Activated naive CD4-positive, alpha-beta T cell treated with anti-CD3 and anti-CD28 coated beads, Interleukin-2, amount 10 ng/mL, durations not matched to agents 7 days and 5 days (primary cell): ENCODE measurements around the gene PMS1.

ENCODE experiments used
- CTCF ChIA-PET: fragments of 350-600 bp; sonication (Branson Sonifier 250); formaldehyde crosslinking; loops from one replicate; lab custom pipeline; 2021; ENCODE audit warnings: antibody characterized with exemption; lab: Charles Lee
- DNase-seq: peaks from one replicate; pipeline ENCODE4 v3.0.0-alpha.2; 2020
- H3K27ac Mint-ChIP-seq: one replicate; pipeline ENCODE4 v1.8.0; 2021; ENCODE audit warnings: mild to moderate bottlenecking, moderate library complexity, mixed read lengths
- H3K27me3 Mint-ChIP-seq: one replicate; pipeline ENCODE4 v1.8.0; 2021; ENCODE audit warnings: mild to moderate bottlenecking, mixed read lengths
- H3K36me3 Mint-ChIP-seq: one replicate; pipeline ENCODE4 v1.8.0; 2021; ENCODE audit warnings: mixed read lengths
- H3K4me1 Mint-ChIP-seq: one replicate; pipeline ENCODE4 v1.8.0; 2021; ENCODE audit warnings: mixed read lengths
- H3K4me3 Mint-ChIP-seq: one replicate; pipeline ENCODE4 v1.8.0; 2021; ENCODE audit warnings: mild to moderate bottlenecking, moderate library complexity, mixed read lengths
- H3K9me3 Mint-ChIP-seq: one replicate; pipeline ENCODE4 v1.8.0; 2021; ENCODE audit warnings: mixed read lengths

PMS1 gene

DNA sequence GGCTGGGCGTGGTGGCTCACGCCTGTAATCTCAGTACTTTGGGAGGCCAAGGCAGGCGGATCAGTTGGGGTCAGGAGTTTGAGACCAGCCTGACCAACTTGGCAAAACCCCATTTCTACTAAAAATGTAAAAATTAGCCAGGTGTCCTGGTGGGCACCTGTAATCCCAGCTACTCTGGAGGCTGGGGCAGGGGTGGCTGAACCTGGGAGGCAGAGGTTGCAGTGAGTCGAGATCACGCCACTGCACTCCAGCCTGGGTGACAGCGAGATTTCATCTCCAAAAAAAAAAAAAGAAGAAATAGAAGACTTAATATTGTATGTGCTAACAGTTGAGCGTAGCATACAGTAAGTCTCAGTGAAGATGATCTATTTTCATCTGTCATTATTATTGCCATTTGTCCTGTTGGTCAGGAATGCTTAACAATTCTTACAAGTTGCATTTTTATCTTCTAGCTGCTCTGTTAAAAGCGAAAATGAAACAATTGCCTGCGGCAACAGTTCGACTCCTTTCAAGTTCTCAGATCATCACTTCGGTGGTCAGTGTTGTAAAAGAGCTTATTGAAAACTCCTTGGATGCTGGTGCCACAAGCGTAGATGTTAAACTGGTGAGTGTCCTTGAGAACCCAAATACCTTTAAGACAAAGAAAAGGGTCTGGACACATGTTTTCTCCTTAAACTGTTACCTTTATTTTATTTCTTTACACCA, 7.2 kb downstream of the PMS1 start:
- Mint-ChIP-seq H3K27ac (peak overlapping the region; percentile 24), H3K4me1 (peaks cover 11% of the 10 kb centered on the region), H3K36me3 (peaks cover 28% of the 10 kb centered on the region), H3K9me3 (no peaks in the 10 kb centered on the region), H3K4me3 (no peak overlapping the region), H3K27me3 (no peaks in the 10 kb centered on the region)
- CTCF ChIA-PET = interaction anchor here (0.7 kb wide), 1 partner anchor 100 kb away, joined by 3 read pairs; no protein-coding TSS in a partner anchor
- no peak for DNase-seq

- Mint-ChIP-seq H3K9me3 (no peaks in the 10 kb centered on the region), H3K4me3 (no peak overlapping the region), H3K4me1 (peaks cover 11% of the 10 kb centered on the region), H3K36me3 (peaks cover 32% of the 10 kb centered on the region), H3K27me3 (no peaks in the 10 kb centered on the region), H3K27ac (no peak overlapping the region)
- no peak for DNase-seq
- CTCF ChIA-PET = no interaction called here
Measured at GRCh38 chr2:189794310-189794709, 10.1 kb downstream of the PMS1 start.

DNA sequence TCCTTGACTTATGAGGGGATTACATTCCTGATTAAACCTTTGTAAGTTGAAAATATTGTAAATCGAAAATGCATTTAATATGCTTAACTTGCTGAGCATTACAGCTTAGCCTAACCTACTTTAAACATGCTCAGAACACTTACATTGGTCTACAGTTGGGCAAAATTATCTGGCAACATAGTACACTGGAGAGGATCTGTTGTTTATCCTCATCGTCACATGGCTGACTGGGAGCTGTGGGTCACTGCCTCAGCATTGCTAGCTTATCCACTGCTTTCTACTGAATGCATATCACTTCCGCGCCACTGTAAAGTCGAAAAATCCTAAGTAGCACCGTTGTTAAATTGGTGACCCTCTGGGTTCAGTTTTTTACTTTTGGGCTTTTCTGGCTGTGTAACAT, 13.7 kb downstream of the PMS1 start:
- no peaks in the 10 kb centered on the region for H3K9me3 Mint-ChIP-seq
- H3K4me1 Mint-ChIP-seq = no peaks in the 10 kb centered on the region
- H3K36me3 Mint-ChIP-seq = peaks cover 26% of the 10 kb centered on the region
- DNase-seq = no peak
- no peak overlapping the region for H3K27ac Mint-ChIP-seq
- no peaks in the 10 kb centered on the region for H3K27me3 Mint-ChIP-seq
- H3K4me3 Mint-ChIP-seq = no peak overlapping the region
- CTCF ChIA-PET = interaction anchor here (0.7 to 1.5 kb wide), 3 partner anchors 232 to 478 kb away, joined by 3 to 4 read pairs (median 4); no protein-coding TSS in a partner anchor

- Mint-ChIP-seq H3K9me3 (no peaks in the 10 kb centered on the region), H3K4me3 (no peak overlapping the region), H3K4me1 (no peaks in the 10 kb centered on the region), H3K27ac (no peak overlapping the region), H3K36me3 (peaks cover 22% of the 10 kb centered on the region), H3K27me3 (no peaks in the 10 kb centered on the region)
- CTCF ChIA-PET = interaction anchor here (0.6 to 1.5 kb wide), 11 partner anchors 11 to 520 kb away, joined by 3 to 4 read pairs (median 3); partner anchors contain the start of gene ASNSD1
- no peak for DNase-seq
Measured at GRCh38 chr2:189798312-189799029, 14.2 kb downstream of the PMS1 start.

DNA sequence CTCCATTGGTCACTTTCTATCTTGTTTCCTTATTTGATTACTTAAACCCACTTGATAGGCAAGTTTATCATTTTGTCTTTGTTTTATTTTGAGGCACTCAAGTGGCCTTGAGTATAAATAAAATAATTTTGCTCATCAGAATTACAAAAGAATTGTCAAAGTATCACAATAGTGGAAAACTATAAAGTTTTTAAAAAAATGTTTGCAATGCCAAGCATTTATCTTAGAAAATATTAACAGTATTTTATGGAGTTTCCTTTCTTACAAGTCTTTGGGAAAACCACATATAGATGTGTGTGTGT, 14.7 kb downstream of the PMS1 start:
- Mint-ChIP-seq H3K27ac (no peak overlapping the region), H3K9me3 (no peaks in the 10 kb centered on the region), H3K4me1 (no peaks in the 10 kb centered on the region), H3K36me3 (peaks cover 22% of the 10 kb centered on the region), H3K4me3 (no peak overlapping the region), H3K27me3 (no peaks in the 10 kb centered on the region)
- DNase-seq = no peak
- CTCF ChIA-PET = interaction anchor here (0.7 to 1.5 kb wide), 9 partner anchors 19 to 520 kb away, joined by 3 to 4 read pairs (median 4); partner anchors contain the start of gene ASNSD1

- H3K9me3 Mint-ChIP-seq = no peaks in the 10 kb centered on the region
- H3K4me1 Mint-ChIP-seq = no peaks in the 10 kb centered on the region
- no peaks in the 10 kb centered on the region for H3K27me3 Mint-ChIP-seq
- DNase-seq = no peak
- CTCF ChIA-PET = interaction anchor here (1.4 kb wide), 1 partner anchor 273 kb away, joined by 3 read pairs; no protein-coding TSS in a partner anchor
- H3K27ac Mint-ChIP-seq = peak overlapping the region; percentile 21
- no peak overlapping the region for H3K4me3 Mint-ChIP-seq
- peaks cover 19% of the 10 kb centered on the region for H3K36me3 Mint-ChIP-seq
Measured at GRCh38 chr2:189799531-189799930, 15.3 kb downstream of the PMS1 start.

DNA sequence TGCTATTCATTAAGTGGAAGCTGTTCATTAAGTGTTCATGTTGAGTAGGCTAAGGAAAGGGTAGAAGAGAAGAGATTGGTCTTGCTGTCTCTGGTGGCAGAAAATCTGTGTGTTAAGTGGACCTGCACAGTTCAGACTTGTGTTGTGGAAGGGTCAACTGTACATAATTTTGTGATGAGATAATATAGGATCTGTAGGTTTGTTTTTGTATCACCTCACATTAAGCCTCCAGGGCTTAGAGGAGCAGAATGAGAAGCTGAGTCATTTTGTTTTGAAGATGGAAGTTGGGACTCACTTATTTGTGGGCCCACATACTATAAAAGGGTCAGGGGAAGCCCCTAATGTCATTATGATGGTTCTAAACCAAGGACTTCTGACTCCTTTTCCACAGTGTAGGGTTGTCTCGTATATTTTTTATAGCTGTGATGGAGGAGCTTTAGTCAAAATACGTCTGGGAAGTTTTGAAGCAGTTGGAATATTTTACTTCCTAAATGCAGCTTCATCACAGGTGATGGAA, 18.2 kb downstream of the PMS1 start:
- Mint-ChIP-seq H3K9me3 (no peaks in the 10 kb centered on the region), H3K36me3 (peaks cover 11% of the 10 kb centered on the region), H3K27me3 (no peaks in the 10 kb centered on the region), H3K4me1 (no peaks in the 10 kb centered on the region), H3K27ac (no peak overlapping the region), H3K4me3 (no peak overlapping the region)
- no peak for DNase-seq
- CTCF ChIA-PET = no interaction called here

DNA sequence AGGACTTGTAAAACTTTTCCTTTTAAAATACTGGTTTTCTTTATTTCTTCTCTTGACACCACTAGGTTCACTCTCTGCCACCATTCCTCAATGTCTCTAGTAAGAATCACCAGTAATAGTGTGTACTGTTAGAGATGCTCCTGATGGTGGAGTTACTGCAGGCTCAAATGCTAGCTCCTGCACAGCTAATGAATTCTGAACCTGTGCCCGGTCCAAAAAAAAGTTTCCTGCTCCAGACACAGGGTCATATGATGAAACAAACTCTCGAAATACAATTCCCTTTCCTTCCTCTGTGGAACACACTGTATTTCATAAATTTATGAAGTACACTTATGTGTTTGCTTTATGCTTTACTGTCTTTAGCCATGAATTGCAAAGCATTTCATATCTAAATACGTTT, 19.2 kb downstream of the PMS1 start:
- H3K36me3 Mint-ChIP-seq = peaks cover 7% of the 10 kb centered on the region

GRCh38 chr2:189818249-189819038, 34.2 kb downstream of the PMS1 start:
- Mint-ChIP-seq H3K4me3 (no peak overlapping the region), H3K27ac (no peak overlapping the region), H3K27me3 (no peaks in the 10 kb centered on the region), H3K4me1 (no peaks in the 10 kb centered on the region), H3K9me3 (no peaks in the 10 kb centered on the region), H3K36me3 (peaks cover 30% of the 10 kb centered on the region)
- DNase-seq = no peak
- CTCF ChIA-PET = interaction anchor here (1.3 kb wide), 1 partner anchor 20 kb away, joined by 4 read pairs; no protein-coding TSS in a partner anchor

More for the DNA sequence above, 19.2 kb downstream of the PMS1 start:
- DNase-seq = no peak
- Mint-ChIP-seq H3K27me3 (no peaks in the 10 kb centered on the region), H3K27ac (no peak overlapping the region), H3K4me1 (no peaks in the 10 kb centered on the region), H3K4me3 (no peak overlapping the region), H3K9me3 (no peaks in the 10 kb centered on the region)
- CTCF ChIA-PET = no interaction called here

GRCh38 chr2:189819297-189819704, 35.1 kb downstream of the PMS1 start:
- peaks cover 30% of the 10 kb centered on the region for H3K36me3 Mint-ChIP-seq
- H3K27ac Mint-ChIP-seq = no peak overlapping the region
- CTCF ChIA-PET = interaction anchor here (1.3 kb wide), 1 partner anchor 21 kb away, joined by 4 read pairs; no protein-coding TSS in a partner anchor
- no peak overlapping the region for H3K4me3 Mint-ChIP-seq
- H3K4me1 Mint-ChIP-seq = no peaks in the 10 kb centered on the region
- H3K27me3 Mint-ChIP-seq = no peaks in the 10 kb centered on the region
- no peaks in the 10 kb centered on the region for H3K9me3 Mint-ChIP-seq
- no peak for DNase-seq

- Mint-ChIP-seq H3K4me3 (no peak overlapping the region), H3K27ac (no peak overlapping the region), H3K9me3 (no peaks in the 10 kb centered on the region), H3K27me3 (no peaks in the 10 kb centered on the region), H3K4me1 (no peaks in the 10 kb centered on the region), H3K36me3 (peaks cover 26% of the 10 kb centered on the region)
- DNase-seq = no peak
- CTCF ChIA-PET = no interaction called here
Measured at GRCh38 chr2:189821953-189822748, 37.9 kb downstream of the PMS1 start.

DNA sequence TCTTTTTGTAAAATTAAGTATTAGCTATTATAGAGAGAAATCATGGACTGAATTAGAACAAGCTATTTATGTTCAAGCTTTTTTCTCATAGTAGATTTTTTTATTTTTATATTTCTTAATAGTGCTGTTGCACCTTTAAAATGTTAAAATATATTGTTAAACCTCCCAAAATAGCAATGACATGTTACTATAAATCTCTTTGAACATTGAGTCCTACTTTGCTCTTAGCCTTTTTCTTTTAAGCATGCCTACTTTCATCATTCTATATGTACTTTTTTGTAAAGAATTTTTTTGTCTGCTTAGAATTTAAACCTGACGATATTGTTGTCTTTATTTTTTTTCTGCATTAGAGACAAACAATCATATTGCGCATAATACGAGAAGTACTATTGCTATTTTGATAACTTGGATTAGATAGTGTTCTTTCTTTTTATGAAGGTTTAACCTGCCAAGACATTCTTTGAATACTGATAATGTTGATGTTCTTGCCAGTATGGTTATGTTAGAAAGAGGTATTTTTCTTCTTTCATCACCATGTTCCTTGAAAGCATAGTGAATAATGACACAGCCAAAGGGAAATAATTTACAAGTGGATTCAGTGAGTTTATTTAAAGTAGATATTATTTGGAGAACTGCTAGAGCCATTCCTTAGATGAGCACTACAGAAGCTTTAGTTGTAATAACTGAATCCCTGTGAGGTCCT, 40.6 kb downstream of the PMS1 start:
- H3K4me3 Mint-ChIP-seq = no peak overlapping the region
- no peak for DNase-seq
- H3K36me3 Mint-ChIP-seq = peaks cover 11% of the 10 kb centered on the region

DNA sequence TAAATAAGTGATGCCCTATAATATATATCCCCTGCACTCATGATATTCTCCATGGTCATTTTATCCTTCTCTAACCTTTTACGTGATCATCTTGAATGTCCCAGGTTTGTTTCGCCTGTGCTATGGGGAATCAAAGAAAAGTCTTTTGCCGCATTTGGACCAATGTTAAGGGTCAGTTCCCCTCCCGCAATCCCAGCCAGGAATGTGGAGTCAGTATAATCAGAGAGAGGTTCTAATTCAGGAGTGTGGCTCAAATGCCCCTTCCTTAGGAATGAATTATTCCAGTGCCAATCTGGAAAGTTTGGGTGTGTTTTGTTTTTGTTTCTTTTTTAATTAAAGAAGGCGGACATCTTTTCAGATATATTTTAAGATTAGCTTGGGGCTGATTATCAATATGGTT, 41.8 kb downstream of the PMS1 start:
- Mint-ChIP-seq H3K9me3 (no peaks in the 10 kb centered on the region), H3K4me3 (no peak overlapping the region), H3K27ac (no peak overlapping the region), H3K27me3 (no peaks in the 10 kb centered on the region), H3K4me1 (no peaks in the 10 kb centered on the region), H3K36me3 (peaks cover 6% of the 10 kb centered on the region)
- DNase-seq = no peak
- CTCF ChIA-PET = interaction anchor here (0.6 kb wide), 1 partner anchor 14 kb away, joined by 3 read pairs; no protein-coding TSS in a partner anchor

More for the DNA sequence above, 40.6 kb downstream of the PMS1 start:
- H3K4me1 Mint-ChIP-seq = no peaks in the 10 kb centered on the region
- no peaks in the 10 kb centered on the region for H3K27me3 Mint-ChIP-seq
- H3K27ac Mint-ChIP-seq = no peak overlapping the region
- CTCF ChIA-PET = interaction anchor here (0.6 to 0.8 kb wide), 2 partner anchors 9 to 1901 kb away, joined by 3 read pairs; no protein-coding TSS in a partner anchor
- no peaks in the 10 kb centered on the region for H3K9me3 Mint-ChIP-seq
